Measurements from ENCODE around the gene SDCCAG8. TPM values are rescaled to one million over a fixed set of nuclear protein-coding genes. Genes with fewer than 3 reads are reported as not detected.
"Not testable (repeated sequence)": the region's sequence is repeated elsewhere in the genome, so short reads cannot be mapped to it uniquely, and the experiment has no call there.

Gene SDCCAG8
- total RNA-seq, 6 experiments from 2014 or later, result 13.4 to 20.6 (median 15.6) TPM

DNA sequence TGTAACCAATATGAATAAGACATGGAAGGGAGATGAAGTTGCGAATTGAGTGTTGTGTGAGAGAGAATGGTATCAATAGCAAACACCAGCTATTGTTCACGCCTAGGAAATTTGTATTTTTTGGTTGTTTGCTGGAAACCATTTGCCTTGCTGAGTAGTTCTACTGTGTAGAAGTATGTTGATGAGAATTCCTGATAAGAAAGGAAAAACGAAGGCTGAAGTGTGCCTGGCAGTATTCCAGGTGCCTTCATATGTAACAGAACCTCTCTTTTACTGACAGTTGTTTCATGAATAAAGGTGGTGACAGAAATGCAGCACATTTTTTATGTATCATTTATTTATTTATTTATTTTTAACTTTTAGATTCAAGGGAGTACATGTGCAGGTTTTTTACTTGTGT lies 79.5 kb downstream of the SDCCAG8 start:
- no peaks in the 10 kb centered on the region for H3K27me3 ChIP-seq
- no peak for DNase-seq
- ATAC-seq, result no peak
- whole genome bisulfite sequencing (ENCODE audit: insufficient coverage, low coverage, low lambda C conversion rate, missing lambda C conversion rate), result 92% methylated on average over 3 of the region's 3 CpGs
- no peaks in the 10 kb centered on the region for H3K9me3 ChIP-seq
- H3K36me3 ChIP-seq, result peaks cover 0 to 10% (median 0%) of the 10 kb centered on the region in 4 donors
- no peak overlapping the region for H3K27ac ChIP-seq
- TF ChIP-seq CTCF (IDR thresholded peaks at IDR 0.05) (no peak), POLR2A (IDR thresholded peaks at IDR 0.05) (no peak)
- intact Hi-C loops (cut with DNase I), result loop anchor here in 1 of 2 donors (10.0 kb wide), 1 partner anchor 940 kb away; no protein-coding TSS in a partner anchor
- H3K4me3 ChIP-seq, result no peak overlapping the region
- H3K4me1 ChIP-seq, result no peaks in the 10 kb centered on the region

DNA sequence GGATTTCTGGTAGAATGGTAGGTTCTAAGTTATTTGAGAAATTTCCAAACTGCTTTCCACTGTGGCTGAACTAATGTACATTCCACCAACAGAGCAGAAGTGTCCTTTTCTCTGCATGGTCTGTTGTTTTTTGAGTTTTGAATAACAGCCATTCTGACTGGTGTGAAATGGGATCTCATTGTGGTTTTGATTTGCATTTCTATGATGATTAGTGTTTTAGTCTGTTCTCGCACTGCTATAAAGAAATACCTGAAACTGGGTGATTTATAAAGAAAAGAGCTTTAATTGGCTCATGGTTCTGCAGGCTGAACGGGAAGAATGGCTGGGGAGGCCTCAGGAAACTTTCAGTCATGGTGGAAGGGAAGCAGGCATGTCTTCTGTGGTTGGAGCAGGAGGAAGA lies 80.3 kb downstream of the SDCCAG8 start:
- Histone ChIP-seq H3K4me3 (no peak overlapping the region), H3K4me1 (no peaks in the 10 kb centered on the region), H3K9me3 (no peaks in the 10 kb centered on the region), H3K36me3 (peaks cover 0 to 5% (median 0%) of the 10 kb centered on the region in 4 donors), H3K27me3 (no peaks in the 10 kb centered on the region), H3K27ac (no peak overlapping the region)
- ATAC-seq (no peak), DNase-seq (no peak)
- whole genome bisulfite sequencing (ENCODE audit: insufficient coverage, low coverage, low lambda C conversion rate, missing lambda C conversion rate), result 66% methylated on average over 2 of the region's 2 CpGs
- TF ChIP-seq POLR2A (IDR thresholded peaks at IDR 0.05) (no peak), CTCF (IDR thresholded peaks at IDR 0.05) (no peak)
- intact Hi-C loops (cut with DNase I), result loop anchor here in 1 of 2 donors (10.0 kb wide), 1 partner anchor 939 kb away; no protein-coding TSS in a partner anchor

- not testable (repeated sequence) for H3K27me3 ChIP-seq, H3K27ac ChIP-seq, H3K9me3 ChIP-seq, H3K4me3 ChIP-seq, H3K36me3 ChIP-seq, ATAC-seq, DNase-seq, H3K4me1 ChIP-seq
- 100% methylated on average over 2 of the region's 4 CpGs for WGBS (ENCODE audit: insufficient coverage, low coverage, low lambda C conversion rate, missing lambda C conversion rate)
- intact Hi-C loops (cut with DNase I), result loop anchor here in 1 of 2 donors (10.0 kb wide), 1 partner anchor 936 kb away; no protein-coding TSS in a partner anchor
Observed at GRCh38 chr1:243338848-243339247, 83.0 kb downstream of the SDCCAG8 start.

DNA sequence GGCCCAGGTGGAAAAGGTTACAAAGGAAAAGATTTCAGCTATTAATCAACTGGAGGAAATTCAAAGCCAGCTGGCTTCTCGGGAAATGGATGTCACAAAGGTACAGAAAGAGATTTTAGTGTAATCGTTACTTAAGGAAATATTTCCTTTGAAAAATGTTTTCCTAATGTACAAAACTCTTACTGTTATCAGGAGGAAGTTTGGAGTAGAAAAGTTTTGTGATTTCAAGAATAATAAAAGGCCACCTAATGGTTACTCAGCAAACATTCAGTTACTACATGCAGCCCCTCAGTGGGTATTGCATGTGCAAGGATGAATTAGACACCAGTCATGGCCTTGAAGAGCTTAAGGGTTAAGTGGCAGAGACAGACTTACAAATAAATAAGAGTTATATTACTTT lies 85.2 kb downstream of the SDCCAG8 start:
- H3K27ac ChIP-seq, result no peak overlapping the region
- H3K36me3 ChIP-seq, result no peaks in the 10 kb centered on the region
- no peaks in the 10 kb centered on the region for H3K9me3 ChIP-seq
- WGBS (ENCODE audit: insufficient coverage, low coverage, low lambda C conversion rate, missing lambda C conversion rate), result 73% methylated on average over 2 of the region's 2 CpGs
- H3K4me1 ChIP-seq, result peaks cover 0 to 7% (median 2%) of the 10 kb centered on the region in 4 donors
- no peak for TF ChIP-seq POLR2A (IDR thresholded peaks at IDR 0.05)
- TF ChIP-seq CTCF (IDR thresholded peaks at IDR 0.05), result no peak
- no peaks in the 10 kb centered on the region for H3K27me3 ChIP-seq
- ATAC-seq, result no peak
- DNase-seq, result no peak
- intact Hi-C loops (cut with DNase I), result no loop called here
- no peak overlapping the region for H3K4me3 ChIP-seq

- TF ChIP-seq POLR2A (IDR thresholded peaks at IDR 0.05), result no peak
- peak; percentile 71 to 79 (median 76) for TF ChIP-seq CTCF (IDR thresholded peaks at IDR 0.05)
- peak; percentile 85 to 91 (median 88) for ATAC-seq
- intact Hi-C loops (cut with DNase I), result no loop called here
- Histone ChIP-seq H3K9me3 (no peaks in the 10 kb centered on the region), H3K36me3 (no peaks in the 10 kb centered on the region), H3K4me1 (peaks cover 0 to 8% (median 2%) of the 10 kb centered on the region in 4 donors), H3K4me3 (no peak overlapping the region), H3K27me3 (no peaks in the 10 kb centered on the region), H3K27ac (peak overlapping the region; percentile 8 to 59 (median 29))
- DNase-seq, result no peak
- 34% methylated on average over 5 of the region's 5 CpGs for WGBS (ENCODE audit: insufficient coverage, low coverage, low lambda C conversion rate, missing lambda C conversion rate)
Observed at GRCh38 chr1:243343970-243344937, 88.4 kb downstream of the SDCCAG8 start.
